Measurements from ENCODE around the gene PSPN. TPM values are rescaled to one million over a fixed set of nuclear protein-coding genes. Genes with fewer than 3 reads are reported as not detected.

Gene PSPN
- total and polyA plus RNA-seq, 2 of the 13 experiments (the other 11 are each of a cell fraction or from before 2014, with no cell fraction given): 0.69 to 1.1 TPM

GRCh38 chr19:6424939-6425731 lies 49.4 kb upstream of the PSPN start (continued):
- TF ChIP-seq ZSCAN5A (CRISPR knock-in tag; IDR thresholded peaks at IDR 0.05; ENCODE audit: borderline replicate concordance): no peak
- TF ChIP-seq DR1 (CRISPR knock-in tag; IDR thresholded peaks at IDR 0.05): no peak
- no peak for TF ChIP-seq FOXK2 (IDR thresholded peaks at IDR 0.05)
- no peak for TF ChIP-seq DBP (CRISPR knock-in tag; IDR thresholded peaks at IDR 0.05; ENCODE audit: not compliant biosample characterization)
- TF ChIP-seq NFRKB (IDR thresholded peaks at IDR 0.05): no peak
- TF ChIP-seq, protein P1, sequence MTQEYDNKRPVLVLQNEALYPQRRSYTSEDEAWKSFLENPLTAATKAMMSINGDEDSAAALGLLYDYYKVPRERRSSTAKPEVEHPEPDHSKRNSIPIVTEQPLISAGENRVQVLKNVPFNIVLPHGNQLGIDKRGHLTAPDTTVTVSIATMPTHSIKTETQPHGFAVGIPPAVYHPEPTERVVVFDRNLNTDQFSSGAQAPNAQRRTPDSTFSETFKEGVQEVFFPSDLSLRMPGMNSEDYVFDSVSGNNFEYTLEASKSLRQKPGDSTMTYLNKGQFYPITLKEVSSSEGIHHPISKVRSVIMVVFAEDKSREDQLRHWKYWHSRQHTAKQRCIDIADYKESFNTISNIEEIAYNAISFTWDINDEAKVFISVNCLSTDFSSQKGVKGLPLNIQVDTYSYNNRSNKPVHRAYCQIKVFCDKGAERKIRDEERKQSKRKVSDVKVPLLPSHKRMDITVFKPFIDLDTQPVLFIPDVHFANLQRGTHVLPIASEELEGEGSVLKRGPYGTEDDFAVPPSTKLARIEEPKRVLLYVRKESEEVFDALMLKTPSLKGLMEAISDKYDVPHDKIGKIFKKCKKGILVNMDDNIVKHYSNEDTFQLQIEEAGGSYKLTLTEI (CRISPR knock-in tag; conservative IDR thresholded peaks at IDR 0.05): no peak
- TF ChIP-seq, protein P2, sequence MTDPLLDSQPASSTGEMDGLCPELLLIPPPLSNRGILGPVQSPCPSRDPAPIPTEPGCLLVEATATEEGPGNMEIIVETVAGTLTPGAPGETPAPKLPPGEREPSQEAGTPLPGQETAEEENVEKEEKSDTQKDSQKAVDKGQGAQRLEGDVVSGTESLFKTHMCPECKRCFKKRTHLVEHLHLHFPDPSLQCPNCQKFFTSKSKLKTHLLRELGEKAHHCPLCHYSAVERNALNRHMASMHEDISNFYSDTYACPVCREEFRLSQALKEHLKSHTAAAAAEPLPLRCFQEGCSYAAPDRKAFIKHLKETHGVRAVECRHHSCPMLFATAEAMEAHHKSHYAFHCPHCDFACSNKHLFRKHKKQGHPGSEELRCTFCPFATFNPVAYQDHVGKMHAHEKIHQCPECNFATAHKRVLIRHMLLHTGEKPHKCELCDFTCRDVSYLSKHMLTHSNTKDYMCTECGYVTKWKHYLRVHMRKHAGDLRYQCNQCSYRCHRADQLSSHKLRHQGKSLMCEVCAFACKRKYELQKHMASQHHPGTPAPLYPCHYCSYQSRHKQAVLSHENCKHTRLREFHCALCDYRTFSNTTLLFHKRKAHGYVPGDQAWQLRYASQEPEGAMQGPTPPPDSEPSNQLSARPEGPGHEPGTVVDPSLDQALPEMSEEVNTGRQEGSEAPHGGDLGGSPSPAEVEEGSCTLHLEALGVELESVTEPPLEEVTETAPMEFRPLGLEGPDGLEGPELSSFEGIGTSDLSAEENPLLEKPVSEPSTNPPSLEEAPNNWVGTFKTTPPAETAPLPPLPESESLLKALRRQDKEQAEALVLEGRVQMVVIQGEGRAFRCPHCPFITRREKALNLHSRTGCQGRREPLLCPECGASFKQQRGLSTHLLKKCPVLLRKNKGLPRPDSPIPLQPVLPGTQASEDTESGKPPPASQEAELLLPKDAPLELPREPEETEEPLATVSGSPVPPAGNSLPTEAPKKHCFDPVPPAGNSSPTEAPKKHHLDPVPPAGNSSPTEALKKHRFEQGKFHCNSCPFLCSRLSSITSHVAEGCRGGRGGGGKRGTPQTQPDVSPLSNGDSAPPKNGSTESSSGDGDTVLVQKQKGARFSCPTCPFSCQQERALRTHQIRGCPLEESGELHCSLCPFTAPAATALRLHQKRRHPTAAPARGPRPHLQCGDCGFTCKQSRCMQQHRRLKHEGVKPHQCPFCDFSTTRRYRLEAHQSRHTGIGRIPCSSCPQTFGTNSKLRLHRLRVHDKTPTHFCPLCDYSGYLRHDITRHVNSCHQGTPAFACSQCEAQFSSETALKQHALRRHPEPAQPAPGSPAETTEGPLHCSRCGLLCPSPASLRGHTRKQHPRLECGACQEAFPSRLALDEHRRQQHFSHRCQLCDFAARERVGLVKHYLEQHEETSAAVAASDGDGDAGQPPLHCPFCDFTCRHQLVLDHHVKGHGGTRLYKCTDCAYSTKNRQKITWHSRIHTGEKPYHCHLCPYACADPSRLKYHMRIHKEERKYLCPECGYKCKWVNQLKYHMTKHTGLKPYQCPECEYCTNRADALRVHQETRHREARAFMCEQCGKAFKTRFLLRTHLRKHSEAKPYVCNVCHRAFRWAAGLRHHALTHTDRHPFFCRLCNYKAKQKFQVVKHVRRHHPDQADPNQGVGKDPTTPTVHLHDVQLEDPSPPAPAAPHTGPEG (CRISPR knock-in tag; IDR thresholded peaks at IDR 0.05): no peak
- TF ChIP-seq HNRNPUL1 (IDR thresholded peaks at IDR 0.05; ENCODE audit: low read depth, low read length): no peak
- TF ChIP-seq ZKSCAN5 (CRISPR knock-in tag; IDR thresholded peaks at IDR 0.05): no peak
- no peak for TF ChIP-seq GATA4 (IDR thresholded peaks at IDR 0.05; ENCODE audit: borderline replicate concordance, low read depth)
- TF ChIP-seq SMAD9 (CRISPR knock-in tag; IDR thresholded peaks at IDR 0.05): no peak
- TF ChIP-seq ZNF629 (CRISPR knock-in tag; conservative IDR thresholded peaks at IDR 0.05): no peak
- TF ChIP-seq ZNF788 (CRISPR knock-in tag; IDR thresholded peaks at IDR 0.05; ENCODE audit: borderline replicate concordance): peak; percentile 54; the same call in 1 of the 2 replicates
- TF ChIP-seq TP53 (CRISPR knock-in tag; conservative IDR thresholded peaks at IDR 0.05): no peak
- no peak for TF ChIP-seq HNF4G (IDR thresholded peaks at IDR 0.05; ENCODE audit: borderline replicate concordance, low read depth, low read length)
- no peak for TF ChIP-seq HNF4G (CRISPR knock-in tag; IDR thresholded peaks at IDR 0.05; ENCODE audit: borderline replicate concordance, low read depth)
- TF ChIP-seq ELK4 (CRISPR knock-in tag; IDR thresholded peaks at IDR 0.05; ENCODE audit: borderline replicate concordance): no peak
- peak; percentile 47 for TF ChIP-seq NR2C2 (CRISPR knock-in tag; IDR thresholded peaks at IDR 0.05; ENCODE audit: borderline replicate concordance)
- no peak for TF ChIP-seq CEBPG (CRISPR knock-in tag; IDR thresholded peaks at IDR 0.05)

Data from HepG2 (cell line).